Activated T-cell treated with anti-CD3 and anti-CD28 coated beads for 48 hours (primary cell): ENCODE results near the gene MAP1B.
"Not testable (repeated sequence)": the region's sequence is repeated elsewhere in the genome, so short reads cannot be mapped to it uniquely, and the experiment has no call there.

Source experiments
- DNase-seq: peaks from one replicate; pipeline ENCODE4 v3.0.0-alpha.2; 2020; ENCODE audit warnings: low read depth

Gene MAP1B

DNA sequence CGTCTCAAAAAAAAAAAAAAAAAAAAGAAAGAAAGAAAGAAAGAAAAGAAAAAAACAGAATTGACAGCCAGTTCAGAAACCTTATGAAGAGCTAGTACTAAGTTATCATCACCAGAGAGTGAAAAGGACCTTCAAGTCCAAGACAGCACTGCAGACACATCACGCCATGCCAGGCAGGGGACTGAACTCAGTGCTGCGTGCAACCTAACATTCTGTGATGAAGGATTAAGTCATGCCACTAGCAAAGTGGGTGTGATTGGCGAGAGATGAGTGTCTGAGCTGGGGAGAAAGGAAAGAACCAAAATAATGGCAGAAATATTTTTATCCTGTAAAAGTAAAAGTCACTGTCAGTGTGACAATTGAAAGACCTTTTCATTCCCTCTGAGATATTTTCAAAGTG lies 54.7 kb downstream of the MAP1B start:
- no peak for DNase-seq

DNA sequence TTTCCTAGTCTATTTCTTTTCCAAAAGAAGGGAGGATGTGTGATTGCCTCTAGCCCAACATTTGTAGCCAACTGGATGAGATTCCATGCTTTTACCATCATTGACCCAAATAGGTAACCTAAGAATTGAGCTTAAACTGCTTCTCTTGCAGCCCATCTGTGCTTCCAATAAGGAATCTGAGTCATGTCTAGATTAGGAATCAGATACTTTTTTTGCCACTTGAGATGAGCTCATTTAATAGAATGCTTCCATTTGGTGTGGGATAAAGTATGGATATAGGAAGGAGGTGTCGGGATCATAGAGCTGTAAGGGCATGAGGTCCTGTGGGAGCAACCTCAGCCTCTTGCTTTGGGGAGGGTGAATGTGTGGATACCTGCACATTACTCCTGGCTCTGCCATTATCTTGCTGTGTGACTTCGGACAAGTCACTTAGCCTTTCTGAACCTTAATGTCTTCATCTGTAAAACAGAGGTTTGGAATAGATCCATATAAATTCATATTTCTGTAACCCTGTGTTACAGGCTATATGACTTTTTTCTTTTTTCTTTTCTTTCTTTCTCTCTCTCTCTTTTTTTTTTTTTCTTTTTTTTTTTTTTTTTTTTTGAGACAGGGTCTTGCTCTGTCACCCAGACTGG lies 56.2 kb downstream of the MAP1B start:
- no peak for DNase-seq

DNA sequence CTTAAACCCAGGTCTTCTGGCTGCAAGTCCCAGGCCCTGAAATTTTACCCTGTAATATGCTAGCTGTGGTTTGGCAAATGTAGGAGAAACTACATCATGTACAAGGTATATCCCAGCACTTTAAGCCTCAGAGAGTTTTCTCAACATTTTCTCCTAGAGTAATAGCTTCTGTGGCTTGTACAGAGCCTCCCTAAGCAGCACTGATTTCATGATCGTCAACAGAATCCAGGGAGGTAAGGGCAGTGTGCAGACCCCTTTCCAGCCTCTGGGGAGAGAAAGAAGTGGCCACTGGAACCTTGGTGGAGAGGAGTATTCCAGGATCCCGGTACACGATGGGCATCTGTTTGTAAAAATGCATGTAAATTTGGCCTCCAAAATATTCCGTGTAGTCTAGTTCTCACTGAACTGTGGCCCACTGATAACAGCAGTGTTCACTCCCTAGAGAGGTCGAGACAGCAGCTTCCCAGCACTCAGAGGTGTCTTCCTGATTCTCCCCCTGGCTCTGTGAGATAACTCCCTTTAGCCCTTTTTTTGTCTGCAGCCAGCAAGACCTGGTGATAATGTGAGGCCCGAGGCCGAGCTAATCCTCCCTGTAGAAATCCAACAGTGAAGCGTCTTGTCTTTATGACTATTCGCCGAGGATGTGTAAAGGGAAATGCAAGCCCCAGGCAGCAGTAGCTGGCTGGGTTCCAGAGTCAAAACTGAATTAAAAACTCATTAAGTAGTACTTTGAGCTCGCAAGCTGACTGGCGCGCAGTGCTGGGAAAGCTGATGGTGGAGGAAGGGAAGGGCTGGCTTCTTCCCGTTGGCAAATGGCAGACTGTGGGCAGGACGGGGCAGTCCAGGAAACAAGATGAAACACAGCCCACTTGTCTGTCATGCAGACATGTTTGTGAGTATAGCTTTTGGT lies 59.0 kb downstream of the MAP1B start:
- DNase-seq = no peak

DNA sequence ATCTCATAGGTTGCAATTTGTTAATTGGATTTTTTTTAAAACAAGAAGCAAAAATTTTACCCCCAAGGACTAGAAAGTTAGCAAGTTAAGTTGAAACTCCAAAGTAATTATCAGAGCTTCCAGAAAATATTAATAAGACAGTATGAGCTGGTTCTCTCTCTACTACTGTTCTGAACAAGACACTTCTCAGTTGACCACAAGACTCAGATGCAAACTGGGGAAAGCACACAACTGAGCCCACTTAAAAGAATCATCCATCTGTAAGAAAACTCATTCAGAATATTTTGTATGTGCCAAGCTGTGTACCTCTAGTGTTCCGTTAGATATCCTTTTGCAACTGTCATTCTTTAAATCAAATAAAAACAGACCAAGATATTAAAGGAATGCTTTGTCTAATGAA lies 60.0 kb downstream of the MAP1B start:
- no peak for DNase-seq

GRCh38 chr5:72167804-72168203 lies 60.5 kb downstream of the MAP1B start:
- DNase-seq = no peak

GRCh38 chr5:72170101-72170500 lies 62.8 kb downstream of the MAP1B start:
- DNase-seq = no peak

DNA sequence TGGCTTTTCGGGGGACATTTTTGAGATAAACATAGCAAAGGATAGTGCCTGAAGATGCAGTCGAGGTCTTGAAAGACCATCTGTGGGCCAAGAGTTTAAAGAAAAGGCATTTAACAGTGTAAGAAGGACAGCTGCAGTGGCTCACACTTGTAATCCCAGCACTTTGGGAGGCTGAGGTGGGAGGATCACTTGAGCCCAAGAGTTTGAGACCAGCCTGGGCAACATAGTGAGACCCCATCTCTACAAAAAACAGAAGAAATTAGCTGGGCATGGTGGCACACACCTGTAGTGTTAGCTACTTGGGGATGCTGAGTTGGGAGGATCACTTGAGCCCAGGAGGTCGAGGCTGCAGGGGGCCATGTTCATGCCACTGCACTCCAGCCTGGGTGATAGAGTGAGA lies 63.9 kb downstream of the MAP1B start:
- DNase-seq = not testable (repeated sequence)

DNA sequence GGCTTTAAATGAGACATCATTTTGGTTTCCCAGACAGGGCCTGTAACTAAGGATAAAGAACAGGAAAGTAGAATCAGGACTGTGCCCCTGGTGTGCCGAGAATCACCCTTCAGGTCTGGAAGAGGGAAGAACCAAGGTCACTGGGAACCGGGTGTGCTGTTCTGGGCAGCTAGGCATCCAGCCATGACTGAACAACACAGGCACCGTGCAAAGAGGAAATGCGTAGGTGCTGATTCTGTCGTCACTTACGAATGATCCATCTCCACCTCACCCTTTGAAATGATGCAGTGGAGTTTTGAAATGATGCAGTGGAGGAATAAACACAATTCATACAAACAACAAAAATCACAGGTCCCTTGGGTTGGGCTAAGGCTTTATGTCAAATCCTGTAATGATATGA lies 64.4 kb downstream of the MAP1B start:
- DNase-seq = peak; percentile 4

- DNase-seq = no peak
These were observed 65.5 kb downstream of the MAP1B start for GRCh38 chr5:72172786-72173185.

- DNase-seq = no peak
These were observed 70.3 kb downstream of the MAP1B start for GRCh38 chr5:72177538-72177937.

- no peak for DNase-seq
These were observed 71.9 kb downstream of the MAP1B start for GRCh38 chr5:72179028-72179815.

DNA sequence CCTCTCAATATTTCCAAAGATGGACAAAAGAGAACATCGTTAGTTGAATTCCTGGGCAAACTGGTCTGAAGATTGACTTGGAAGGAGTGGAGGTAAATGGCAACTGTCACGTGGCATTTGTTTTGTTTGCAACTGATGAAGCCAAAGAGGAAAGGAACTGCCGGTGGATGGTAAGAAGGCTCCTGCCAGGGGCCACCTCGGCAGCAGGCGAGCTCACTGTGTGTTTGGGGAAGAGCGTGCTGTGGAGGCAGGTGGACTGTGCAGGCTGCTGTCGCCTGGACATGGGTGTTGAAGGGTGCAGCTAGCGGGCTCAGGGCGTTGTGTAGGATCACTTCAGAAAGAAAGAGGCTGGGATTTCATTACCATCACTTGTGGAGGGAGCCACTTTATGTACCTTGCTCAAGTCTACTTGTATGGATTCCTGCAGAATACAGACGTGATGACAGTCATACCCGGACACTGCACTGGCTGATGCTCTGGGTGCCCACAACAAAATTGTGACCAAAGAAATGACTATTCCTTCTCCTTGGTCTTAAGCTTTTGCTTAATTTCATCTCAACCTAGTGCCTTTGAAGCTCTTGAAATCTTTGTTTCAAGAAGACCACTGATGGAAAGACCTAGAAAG lies 72.7 kb downstream of the MAP1B start:
- DNase-seq = no peak

DNA sequence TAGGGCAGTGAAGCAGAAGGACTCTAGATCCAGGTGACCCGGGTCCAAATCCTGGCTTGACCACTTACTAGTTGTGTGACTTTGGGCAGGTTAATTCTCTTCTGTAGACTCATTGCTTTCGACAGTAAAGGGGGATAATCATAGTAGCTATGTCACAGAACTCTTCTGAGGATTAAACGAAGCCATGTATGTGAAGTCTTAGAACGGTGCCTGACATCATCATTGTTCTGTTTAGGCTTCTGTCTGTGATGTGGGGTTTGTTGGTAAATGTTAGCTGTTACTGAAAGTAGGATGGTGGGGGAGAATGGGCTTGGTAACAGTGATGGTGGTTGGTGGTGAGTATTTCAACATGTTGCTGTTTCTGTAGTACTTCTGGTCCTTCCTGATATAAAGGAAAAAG lies 73.7 kb downstream of the MAP1B start:
- no peak for DNase-seq

- no peak for DNase-seq
These were observed 75.4 kb downstream of the MAP1B start for GRCh38 chr5:72182686-72183085.

DNA sequence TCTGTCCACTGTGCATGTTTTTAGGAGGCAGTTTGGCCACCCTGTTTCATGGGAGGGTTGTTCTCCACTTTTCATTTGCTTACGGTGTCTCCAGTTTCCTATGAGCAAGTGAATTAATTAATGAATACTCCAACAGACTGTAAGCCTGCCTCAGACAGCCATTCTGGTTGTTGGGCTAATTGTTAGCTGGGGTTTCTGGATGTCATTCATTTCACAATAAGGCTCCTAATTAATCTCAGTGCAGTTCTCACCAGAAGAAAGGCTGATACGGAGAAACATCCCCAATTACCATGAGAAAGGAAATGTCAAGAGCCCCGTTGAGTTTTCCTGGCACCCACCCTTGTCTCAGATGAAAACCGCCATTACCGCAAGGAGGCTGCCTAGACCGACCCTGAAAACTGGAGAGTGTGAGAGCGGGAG lies 75.8 kb downstream of the MAP1B start:
- no peak for DNase-seq

DNA sequence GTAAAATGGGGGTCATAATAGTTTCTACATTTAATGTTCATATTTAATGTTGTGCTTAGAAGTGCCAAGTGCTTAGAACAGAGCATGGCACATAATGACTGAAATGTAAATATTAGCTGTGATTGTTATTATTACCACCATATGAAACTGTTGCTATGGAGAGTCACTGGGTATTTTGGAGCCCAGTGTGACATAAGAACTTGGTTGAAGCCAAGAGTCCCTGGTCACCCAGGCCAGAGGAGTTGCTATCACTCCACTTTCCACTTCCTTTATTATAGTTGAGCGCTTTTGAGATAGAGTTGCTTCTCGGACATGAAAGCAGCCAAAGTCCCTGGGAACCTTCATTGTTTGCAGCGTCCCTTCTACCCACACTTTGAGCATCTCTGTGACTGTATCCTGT lies 77.1 kb downstream of the MAP1B start:
- no peak for DNase-seq

- DNase-seq = no peak
These were observed 78.4 kb downstream of the MAP1B start for GRCh38 chr5:72185496-72186329.

DNA sequence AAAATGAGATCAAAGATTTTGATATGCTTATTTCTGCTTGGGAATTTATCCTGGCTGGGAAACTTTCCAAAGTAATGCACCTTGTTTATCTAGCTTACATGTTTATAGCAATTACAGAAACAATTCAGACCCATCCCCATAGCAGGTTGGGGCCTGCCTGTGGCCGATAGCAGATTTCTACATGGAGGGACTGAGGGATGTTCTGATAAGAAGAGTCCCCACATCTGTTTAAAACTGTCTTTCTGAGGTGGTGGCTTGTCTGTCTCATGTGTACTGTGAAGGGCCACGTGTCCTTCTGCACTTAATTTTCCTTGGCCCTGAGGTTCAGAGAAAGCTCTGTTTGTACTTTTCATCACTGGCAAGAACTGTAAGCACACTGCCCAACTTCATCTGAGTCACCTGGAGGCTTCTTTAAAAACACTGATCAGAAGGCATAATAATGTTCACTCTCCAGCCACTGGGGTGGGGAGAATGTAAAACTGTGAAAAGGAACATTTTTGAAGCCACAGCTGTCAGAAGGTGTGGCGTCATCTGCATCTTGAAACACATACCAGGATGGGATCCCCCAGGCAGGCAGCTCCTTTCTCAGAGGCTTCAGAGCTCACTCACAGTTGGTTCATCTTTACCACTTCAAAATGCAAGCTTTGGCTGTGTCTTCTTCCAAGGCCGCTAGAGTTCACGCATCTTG lies 80.3 kb downstream of the MAP1B start:
- no peak for DNase-seq

DNA sequence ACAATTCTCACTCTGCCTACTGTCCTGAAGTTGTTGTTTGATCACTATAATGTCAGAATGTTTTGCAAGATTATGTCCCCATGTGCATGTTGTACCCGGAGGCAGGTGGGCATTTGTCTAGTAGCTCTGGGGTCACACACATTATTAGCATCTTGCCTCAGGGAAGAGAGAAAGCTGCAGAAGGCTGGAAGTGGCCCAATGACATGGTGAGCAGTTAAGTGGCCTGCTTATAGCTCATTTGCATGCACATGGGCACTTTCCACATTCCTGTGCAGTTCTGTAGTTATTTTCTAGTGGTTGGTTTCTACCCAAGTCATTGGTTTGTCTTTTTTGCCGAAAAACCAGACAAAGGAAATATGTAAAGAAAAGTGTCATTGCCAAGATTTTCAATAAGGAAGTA lies 80.9 kb downstream of the MAP1B start:
- DNase-seq = no peak

DNA sequence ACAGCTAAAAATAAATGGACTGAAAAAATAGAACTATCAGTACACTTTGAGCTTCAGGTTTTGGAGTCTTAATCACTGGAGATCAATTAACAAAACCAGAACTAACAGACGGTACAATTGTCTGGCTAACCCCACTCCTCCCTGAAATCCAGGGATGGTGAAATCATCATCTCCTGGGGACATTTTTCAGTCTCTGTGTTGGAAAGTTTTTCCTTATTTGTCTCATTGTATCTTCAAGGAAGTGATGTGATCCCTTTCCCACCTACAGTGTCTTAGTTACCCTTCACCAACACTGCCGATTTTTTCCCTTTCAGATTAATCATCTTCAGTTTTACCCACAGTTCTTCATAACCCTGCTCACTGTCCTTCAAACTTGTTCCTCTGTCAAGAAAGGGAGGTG lies 81.9 kb downstream of the MAP1B start:
- DNase-seq = no peak

DNA sequence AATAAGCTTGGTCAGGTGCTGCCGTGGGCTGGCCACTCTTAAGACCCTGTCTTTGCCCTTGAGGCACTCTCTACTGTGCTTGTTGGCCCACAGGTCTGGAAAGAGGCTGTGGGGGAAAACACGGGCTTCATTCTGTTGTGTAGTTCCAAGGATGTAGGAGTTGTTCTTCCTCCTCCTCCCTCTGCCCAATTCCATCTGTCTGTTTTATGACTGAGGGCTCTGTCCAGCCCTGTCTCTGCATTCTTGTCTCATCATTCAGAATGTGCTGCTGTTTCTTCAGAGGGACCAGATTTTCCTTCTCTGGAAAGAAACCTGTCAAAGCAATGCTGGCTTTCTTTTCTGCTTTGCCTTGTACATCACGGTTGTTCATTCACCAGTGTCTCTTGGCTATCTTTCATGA lies 84.1 kb downstream of the MAP1B start:
- no peak for DNase-seq
